NK-92 treated with Interleukin-12 subunit alpha and Interleukin-12 subunit beta, amount 100 ng/mL, for 24 hours (cell line): ENCODE results near the gene DEFB121.

Experiments used
- DNase-seq: peaks from one replicate; lab custom pipeline; 2025; lab: John Stamatoyannopoulos, UW

The DEFB121 gene

GRCh38 chr20:31363295-31363694 lies 42.7 kb downstream of the DEFB121 start:
- no peak for DNase-seq

- no peak for DNase-seq
These were observed 50.0 kb downstream of the DEFB121 start for GRCh38 chr20:31355981-31356380.
